HFF-Myc (cell line): ENCODE results near the gene PANK2.
"Not testable (repeated sequence)": the region's sequence is repeated elsewhere in the genome, so short reads cannot be mapped to it uniquely, and the experiment has no call there.

Source experiments
- DNase-seq: peaks from one replicate; pipeline ENCODE4 v3.0.0-alpha.2; 2011; ENCODE audit warnings: low read depth; ENCODE audit errors: extremely low read depth
- H3K4me3 ChIP-seq: replicated peaks from 2 replicates; pipeline ENCODE4 v1.5.1; 2011; ENCODE audit warnings: low read depth, mild to moderate bottlenecking, control low read depth, low read length
- TF ChIP-seq, protein P1 (sequence below): IDR thresholded peaks from 2 replicates; pipeline ENCODE4 v1.5.1; 2012; ENCODE audit warnings: mild to moderate bottlenecking, low read depth, low read length, control low read depth; ENCODE audit errors: missing control alignments

The PANK2 gene

DNA sequence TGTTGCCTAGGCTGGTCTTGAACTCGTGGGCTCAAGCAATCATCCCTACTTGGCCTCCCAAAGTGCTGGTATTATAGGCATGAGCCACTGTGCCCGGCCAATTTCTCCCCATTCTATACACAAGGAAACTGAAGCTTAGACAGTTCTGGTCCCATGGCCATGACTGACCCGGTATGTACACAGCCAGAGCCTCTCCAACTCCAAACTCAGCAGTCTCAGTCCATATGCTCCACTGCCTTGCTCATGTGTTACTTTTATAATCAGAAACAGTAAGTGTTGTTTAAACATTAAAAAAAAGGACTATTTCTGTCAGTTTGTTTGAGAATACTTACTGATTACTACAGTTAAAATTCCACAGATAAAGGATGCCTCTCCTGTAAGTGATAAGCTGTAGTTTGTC lies 75.5 kb downstream of the PANK2 start:
- TF ChIP-seq, protein P1, sequence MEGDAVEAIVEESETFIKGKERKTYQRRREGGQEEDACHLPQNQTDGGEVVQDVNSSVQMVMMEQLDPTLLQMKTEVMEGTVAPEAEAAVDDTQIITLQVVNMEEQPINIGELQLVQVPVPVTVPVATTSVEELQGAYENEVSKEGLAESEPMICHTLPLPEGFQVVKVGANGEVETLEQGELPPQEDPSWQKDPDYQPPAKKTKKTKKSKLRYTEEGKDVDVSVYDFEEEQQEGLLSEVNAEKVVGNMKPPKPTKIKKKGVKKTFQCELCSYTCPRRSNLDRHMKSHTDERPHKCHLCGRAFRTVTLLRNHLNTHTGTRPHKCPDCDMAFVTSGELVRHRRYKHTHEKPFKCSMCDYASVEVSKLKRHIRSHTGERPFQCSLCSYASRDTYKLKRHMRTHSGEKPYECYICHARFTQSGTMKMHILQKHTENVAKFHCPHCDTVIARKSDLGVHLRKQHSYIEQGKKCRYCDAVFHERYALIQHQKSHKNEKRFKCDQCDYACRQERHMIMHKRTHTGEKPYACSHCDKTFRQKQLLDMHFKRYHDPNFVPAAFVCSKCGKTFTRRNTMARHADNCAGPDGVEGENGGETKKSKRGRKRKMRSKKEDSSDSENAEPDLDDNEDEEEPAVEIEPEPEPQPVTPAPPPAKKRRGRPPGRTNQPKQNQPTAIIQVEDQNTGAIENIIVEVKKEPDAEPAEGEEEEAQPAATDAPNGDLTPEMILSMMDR: no peak
- no peak for DNase-seq
- H3K4me3 ChIP-seq: no peak overlapping the region

DNA sequence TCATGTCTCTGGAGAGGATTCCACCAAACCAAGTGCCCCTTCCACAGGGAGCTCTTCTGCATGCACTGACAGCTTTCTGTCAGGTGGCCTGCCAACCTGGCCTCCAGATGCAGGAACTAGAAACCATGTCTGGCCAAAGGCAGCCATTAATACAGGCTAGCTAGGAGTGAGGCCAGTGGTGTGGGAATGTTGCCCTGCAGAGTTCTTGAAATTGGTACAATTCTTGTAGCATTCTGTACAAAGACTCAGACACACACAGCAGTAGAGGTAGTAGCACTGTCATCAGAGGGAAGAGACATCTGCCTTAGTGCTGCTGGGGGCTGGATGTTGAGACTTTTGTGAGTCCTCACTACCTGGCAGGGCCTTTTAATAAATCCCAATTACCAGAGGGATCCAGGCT lies 77.4 kb downstream of the PANK2 start:
- H3K4me3 ChIP-seq: no peak overlapping the region
- TF ChIP-seq, protein P1: no peak
- no peak for DNase-seq

DNA sequence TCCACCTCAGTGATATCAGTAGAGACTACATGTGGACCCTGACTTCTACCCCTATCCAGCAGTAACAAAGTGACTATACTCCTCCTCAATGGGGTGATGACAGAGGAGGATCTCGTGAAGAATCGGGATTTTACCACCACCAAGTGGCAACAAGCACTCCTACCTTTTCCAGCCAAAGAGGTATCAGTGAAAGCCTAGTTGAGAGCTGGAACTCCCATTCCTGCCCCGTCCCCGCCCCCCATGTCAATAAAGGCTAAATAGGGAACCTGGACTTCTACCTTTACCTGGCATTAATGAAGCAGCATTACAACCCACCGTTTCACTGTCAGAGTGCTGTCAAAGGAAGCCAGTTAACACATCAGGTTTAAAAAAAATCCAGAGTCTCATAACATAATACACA lies 80.8 kb downstream of the PANK2 start:
- no peak for DNase-seq
- no peak overlapping the region for H3K4me3 ChIP-seq
- TF ChIP-seq, protein P1: no peak

DNA sequence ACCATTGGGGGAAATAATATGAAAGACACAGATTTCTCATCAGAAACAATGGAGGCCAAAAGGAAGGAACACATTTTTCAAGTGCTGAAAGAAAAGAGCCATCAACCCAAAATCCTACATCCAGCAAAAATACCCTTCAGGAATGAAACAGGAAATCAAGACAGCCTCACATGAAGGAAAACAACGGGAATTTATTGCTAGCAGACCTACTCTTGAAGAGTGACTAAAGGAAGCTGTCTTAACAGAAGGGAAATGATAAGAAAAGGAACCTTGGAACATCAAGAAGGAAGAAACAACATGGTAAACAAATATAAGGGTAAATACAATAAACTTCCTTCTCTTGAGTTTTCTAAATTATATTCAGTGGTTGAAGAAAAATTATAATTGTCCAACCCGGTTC lies 82.0 kb downstream of the PANK2 start:
- TF ChIP-seq, protein P1: no peak
- no peak for DNase-seq
- H3K4me3 ChIP-seq: no peak overlapping the region

DNA sequence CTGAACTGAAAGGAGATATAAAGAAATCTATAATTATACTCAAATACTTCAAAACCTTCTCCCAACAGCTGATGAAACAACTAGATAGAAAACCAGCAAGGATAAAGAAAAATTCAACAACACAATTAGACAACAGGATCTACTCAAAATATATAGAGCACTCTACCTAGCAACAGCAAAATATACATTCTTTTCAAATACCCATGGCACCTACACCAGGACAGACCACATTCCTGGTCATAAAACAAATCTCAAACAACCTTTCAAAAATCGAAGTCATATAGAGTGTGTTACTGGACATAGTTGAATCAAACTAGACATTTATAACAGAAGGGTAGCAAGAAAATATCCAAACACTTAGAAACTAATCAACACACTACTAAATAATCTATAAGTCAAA lies 83.0 kb downstream of the PANK2 start:
- TF ChIP-seq, protein P1: no peak
- no peak overlapping the region for H3K4me3 ChIP-seq
- no peak for DNase-seq

DNA sequence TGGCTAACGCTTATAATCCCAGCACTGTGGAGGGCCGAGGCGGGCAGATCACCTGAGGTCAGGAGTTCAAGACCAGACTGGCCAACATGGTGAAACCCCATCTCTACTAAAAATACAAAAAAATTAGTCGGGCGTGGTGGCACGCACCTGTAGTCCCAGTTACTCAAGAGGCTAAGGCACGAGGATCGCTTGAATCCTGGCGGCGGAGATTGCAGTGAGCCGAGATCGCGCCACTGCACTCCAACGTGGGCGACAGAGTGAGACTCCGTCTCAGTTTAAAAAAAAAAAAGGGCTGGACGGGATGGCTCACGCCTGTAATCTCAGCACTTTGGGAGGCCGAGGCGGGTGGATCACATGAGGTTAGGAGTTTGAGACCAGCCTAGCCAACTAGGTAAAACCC lies 83.4 kb downstream of the PANK2 start:
- not testable (repeated sequence) for H3K4me3 ChIP-seq, DNase-seq

DNA sequence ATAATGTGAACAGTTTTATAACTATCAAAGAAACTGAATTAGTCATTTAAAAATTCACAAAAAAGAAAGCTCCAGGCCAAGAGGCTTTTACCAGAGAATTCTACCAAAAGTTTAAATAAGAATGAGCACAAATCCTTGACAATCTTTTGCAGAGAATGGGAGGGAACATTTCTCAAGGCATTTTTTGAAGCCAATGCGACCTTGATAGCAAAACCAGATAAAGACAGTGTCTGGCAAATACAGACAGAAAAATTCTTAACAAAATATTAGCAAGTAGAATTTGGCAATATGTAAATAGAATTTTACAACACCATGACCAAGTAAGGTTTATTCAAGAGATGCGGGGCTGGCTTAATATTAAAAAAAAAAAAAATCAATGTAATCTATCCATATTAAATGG lies 84.5 kb downstream of the PANK2 start:
- no peak for DNase-seq
- TF ChIP-seq, protein P1: no peak
- H3K4me3 ChIP-seq: no peak overlapping the region
